ENCODE measurements around the gene CAMSAP2.

DNA sequence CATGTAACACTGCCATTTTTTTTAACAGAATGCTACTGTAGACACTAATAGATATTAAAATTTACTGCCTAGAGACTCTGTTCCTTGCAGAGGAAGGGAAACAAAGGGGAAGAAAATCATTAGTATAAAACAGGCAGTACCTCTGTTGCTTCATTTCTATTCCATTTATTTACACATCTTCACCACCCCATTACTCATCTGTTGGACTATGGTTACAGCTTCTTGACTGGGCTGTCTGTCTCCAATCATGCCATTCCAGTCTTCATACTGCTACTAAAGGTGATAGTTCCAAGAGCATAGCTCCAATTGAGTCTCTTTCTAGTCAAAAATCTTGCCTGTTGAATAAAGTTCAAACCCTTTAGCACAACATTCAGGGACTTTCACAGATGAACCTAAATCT, 111.9 kb downstream of the CAMSAP2 start:
- no peak for TF ChIP-seq POLR2A (IDR thresholded peaks at IDR 0.05)
- TF ChIP-seq, protein P1, sequence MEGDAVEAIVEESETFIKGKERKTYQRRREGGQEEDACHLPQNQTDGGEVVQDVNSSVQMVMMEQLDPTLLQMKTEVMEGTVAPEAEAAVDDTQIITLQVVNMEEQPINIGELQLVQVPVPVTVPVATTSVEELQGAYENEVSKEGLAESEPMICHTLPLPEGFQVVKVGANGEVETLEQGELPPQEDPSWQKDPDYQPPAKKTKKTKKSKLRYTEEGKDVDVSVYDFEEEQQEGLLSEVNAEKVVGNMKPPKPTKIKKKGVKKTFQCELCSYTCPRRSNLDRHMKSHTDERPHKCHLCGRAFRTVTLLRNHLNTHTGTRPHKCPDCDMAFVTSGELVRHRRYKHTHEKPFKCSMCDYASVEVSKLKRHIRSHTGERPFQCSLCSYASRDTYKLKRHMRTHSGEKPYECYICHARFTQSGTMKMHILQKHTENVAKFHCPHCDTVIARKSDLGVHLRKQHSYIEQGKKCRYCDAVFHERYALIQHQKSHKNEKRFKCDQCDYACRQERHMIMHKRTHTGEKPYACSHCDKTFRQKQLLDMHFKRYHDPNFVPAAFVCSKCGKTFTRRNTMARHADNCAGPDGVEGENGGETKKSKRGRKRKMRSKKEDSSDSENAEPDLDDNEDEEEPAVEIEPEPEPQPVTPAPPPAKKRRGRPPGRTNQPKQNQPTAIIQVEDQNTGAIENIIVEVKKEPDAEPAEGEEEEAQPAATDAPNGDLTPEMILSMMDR (IDR thresholded peaks at IDR 0.05), result no peak
- TF ChIP-seq POLR2AphosphoS5 (IDR thresholded peaks at IDR 0.05), result no peak
- no peak for TF ChIP-seq EP300 (IDR thresholded peaks at IDR 0.05; ENCODE audit: low read depth)
